ENCODE data around the gene MINPP1. TPM values are rescaled to one million over a fixed set of nuclear protein-coding genes. Genes with fewer than 3 reads are reported as not detected.

Gene MINPP1
- total RNA-seq, 1 experiment from 2014 or later = 14.3 TPM

DNA sequence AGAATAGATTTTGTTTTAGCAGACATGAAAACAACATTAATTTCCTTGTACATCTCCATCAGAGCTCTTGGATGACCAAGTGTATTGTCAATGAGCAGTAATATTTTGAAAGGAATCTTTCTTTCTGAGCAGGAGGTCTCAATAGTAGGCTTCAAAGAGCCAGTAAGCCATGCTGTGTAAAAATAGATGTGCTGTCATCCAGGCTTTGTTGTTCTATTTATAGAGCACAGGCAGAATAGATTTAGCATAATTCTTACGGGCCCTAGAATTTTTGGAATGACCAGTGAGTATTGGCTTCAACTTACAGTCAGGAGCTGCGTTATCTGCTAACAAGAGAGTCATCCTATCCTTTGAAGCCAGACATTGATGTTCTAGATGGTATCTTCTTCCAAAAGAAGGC is 19.0 kb downstream of the MINPP1 start:
- H3K79me2 ChIP-seq (ENCODE audit: low read length) = no peaks in the 10 kb centered on the region
- H3K9ac ChIP-seq (ENCODE audit: low read length) = no peak overlapping the region
- H3K4me1 ChIP-seq (ENCODE audit: insufficient read depth, low read length) = no peaks in the 10 kb centered on the region
- no peak overlapping the region for H3K27ac ChIP-seq (ENCODE audit: low read length)
- no peaks in the 10 kb centered on the region for H4K20me1 ChIP-seq (ENCODE audit: low read length)
- H3K4me3 ChIP-seq (ENCODE audit: low read length) = no peak overlapping the region
- ATAC-seq (no peak), DNase-seq (no peak)
- H3K36me3 ChIP-seq (ENCODE audit: low read depth, low read length) = peaks cover 13% of the 10 kb centered on the region
- no peaks in the 10 kb centered on the region for H3F3A ChIP-seq (ENCODE audit: low read length, unreplicated experiment)
- no peaks in the 10 kb centered on the region for H3K9me3 ChIP-seq (ENCODE audit: low read length)
- H3K9me2 ChIP-seq (replicated peaks; ENCODE audit: low read length) = no peaks in the 10 kb centered on the region
- no peak overlapping the region for H2AFZ ChIP-seq (ENCODE audit: low read length)
- no peak for TF ChIP-seq EZH2phosphoT487 (IDR thresholded peaks at IDR 0.05; ENCODE audit: borderline replicate concordance, low read length)
- TF ChIP-seq, protein P1, sequence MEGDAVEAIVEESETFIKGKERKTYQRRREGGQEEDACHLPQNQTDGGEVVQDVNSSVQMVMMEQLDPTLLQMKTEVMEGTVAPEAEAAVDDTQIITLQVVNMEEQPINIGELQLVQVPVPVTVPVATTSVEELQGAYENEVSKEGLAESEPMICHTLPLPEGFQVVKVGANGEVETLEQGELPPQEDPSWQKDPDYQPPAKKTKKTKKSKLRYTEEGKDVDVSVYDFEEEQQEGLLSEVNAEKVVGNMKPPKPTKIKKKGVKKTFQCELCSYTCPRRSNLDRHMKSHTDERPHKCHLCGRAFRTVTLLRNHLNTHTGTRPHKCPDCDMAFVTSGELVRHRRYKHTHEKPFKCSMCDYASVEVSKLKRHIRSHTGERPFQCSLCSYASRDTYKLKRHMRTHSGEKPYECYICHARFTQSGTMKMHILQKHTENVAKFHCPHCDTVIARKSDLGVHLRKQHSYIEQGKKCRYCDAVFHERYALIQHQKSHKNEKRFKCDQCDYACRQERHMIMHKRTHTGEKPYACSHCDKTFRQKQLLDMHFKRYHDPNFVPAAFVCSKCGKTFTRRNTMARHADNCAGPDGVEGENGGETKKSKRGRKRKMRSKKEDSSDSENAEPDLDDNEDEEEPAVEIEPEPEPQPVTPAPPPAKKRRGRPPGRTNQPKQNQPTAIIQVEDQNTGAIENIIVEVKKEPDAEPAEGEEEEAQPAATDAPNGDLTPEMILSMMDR (conservative IDR thresholded peaks at IDR 0.05; ENCODE audit: low read depth, low read length) = no peak
- no peak for TF ChIP-seq EZH2 (IDR thresholded peaks at IDR 0.05; ENCODE audit: low read length, unreplicated experiment)
- intact Hi-C loops (cut with micrococcal nuclease) = no loop called here
- no TSS peak for BruUV-seq (replicated peaks)
- POLR2A ChIA-PET (ENCODE audit: unreplicated experiment) = no interaction called here
- no peaks in the 10 kb centered on the region for H3K27me3 ChIP-seq (ENCODE audit: low read length)
- H3K4me2 ChIP-seq (ENCODE audit: low read length) = no peak overlapping the region
- CTCF ChIA-PET = no interaction called here

DNA sequence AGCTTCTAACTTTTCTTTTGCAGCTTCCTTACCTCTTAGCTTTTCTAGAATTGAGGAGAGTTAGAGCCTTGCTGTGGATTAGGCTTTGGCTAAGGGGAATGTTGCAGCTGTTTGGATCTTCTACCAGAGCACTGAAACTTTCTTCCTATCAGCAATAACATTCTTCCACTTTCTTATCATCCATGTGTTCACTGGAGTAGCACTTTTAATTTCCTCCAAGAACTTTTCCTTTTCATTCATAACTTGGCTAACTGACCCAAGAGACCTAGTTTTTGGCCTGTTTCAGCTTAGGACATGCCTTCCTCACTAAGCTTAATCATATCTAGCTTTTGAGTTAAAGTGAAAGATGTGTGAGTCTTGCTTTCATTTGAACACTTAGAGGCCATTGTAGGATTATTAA is 19.6 kb downstream of the MINPP1 start:
- BruUV-seq (replicated peaks) = no TSS peak
- Histone ChIP-seq H3K27me3 (ENCODE audit: low read length) (no peaks in the 10 kb centered on the region), H3F3A (ENCODE audit: low read length, unreplicated experiment) (no peaks in the 10 kb centered on the region), H3K4me3 (ENCODE audit: low read length) (no peak overlapping the region), H3K9me2 (replicated peaks; ENCODE audit: low read length) (no peaks in the 10 kb centered on the region), H3K27ac (ENCODE audit: low read length) (no peak overlapping the region), H3K4me1 (ENCODE audit: insufficient read depth, low read length) (no peaks in the 10 kb centered on the region), H3K9me3 (ENCODE audit: low read length) (no peaks in the 10 kb centered on the region), H2AFZ (ENCODE audit: low read length) (no peak overlapping the region), H3K79me2 (ENCODE audit: low read length) (no peaks in the 10 kb centered on the region), H4K20me1 (ENCODE audit: low read length) (no peaks in the 10 kb centered on the region), H3K4me2 (ENCODE audit: low read length) (no peak overlapping the region), H3K9ac (ENCODE audit: low read length) (no peak overlapping the region), H3K36me3 (ENCODE audit: low read depth, low read length) (peaks cover 13% of the 10 kb centered on the region)
- intact Hi-C loops (cut with micrococcal nuclease) = no loop called here
- TF ChIP-seq, protein P1 (conservative IDR thresholded peaks at IDR 0.05; ENCODE audit: low read depth, low read length) = no peak
- TF ChIP-seq EZH2phosphoT487 (IDR thresholded peaks at IDR 0.05; ENCODE audit: borderline replicate concordance, low read length) (no peak), EZH2 (IDR thresholded peaks at IDR 0.05; ENCODE audit: low read length, unreplicated experiment) (no peak)
- DNase-seq (no peak), ATAC-seq (no peak)
- CTCF ChIA-PET = no interaction called here
- POLR2A ChIA-PET (ENCODE audit: unreplicated experiment) = no interaction called here

DNA sequence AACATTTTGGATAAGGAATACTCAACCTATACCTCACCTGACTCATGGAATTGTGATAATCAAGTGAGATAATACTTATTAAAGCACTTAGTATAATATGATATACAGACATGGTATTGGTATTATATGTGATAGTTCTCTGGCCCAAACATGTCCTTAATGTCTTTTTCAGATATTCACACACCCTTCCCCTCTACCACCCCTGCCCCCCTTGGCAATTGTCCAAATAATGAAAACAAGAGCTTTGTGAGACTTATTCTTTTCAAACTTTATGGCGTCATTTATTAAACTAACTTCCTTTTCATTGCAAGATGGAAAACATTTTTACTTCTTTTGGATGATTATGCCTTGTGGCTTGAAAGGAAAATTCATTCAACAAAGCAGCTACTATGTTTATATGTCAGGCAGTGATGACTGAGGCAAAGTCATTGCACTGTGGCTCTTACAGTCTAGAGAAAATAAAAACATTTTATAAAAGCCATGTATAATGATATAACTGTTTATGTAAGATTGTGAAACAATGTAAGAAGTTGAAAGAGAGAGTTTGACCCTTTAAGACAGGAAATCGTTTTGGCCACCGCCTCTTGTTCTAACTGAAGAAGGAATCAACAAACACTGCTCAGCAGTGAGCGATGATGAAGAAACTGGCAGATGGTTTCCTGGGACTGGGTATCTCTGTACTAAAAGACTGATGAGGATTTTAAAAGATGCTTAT is 27.4 kb downstream of the MINPP1 start:
- no peak for ATAC-seq
- Histone ChIP-seq H3K4me3 (ENCODE audit: low read length) (no peak overlapping the region), H3K4me2 (ENCODE audit: low read length) (no peak overlapping the region), H3K9me3 (ENCODE audit: low read length) (no peaks in the 10 kb centered on the region), H3K9ac (ENCODE audit: low read length) (no peak overlapping the region), H3K27ac (ENCODE audit: low read length) (no peak overlapping the region), H3K9me2 (replicated peaks; ENCODE audit: low read length) (no peaks in the 10 kb centered on the region), H3K27me3 (ENCODE audit: low read length) (no peaks in the 10 kb centered on the region), H3K4me1 (ENCODE audit: insufficient read depth, low read length) (no peaks in the 10 kb centered on the region; the same call in 1 of the 2 replicates), H2AFZ (ENCODE audit: low read length) (no peak overlapping the region), H4K20me1 (ENCODE audit: low read length) (no peaks in the 10 kb centered on the region), H3F3A (ENCODE audit: low read length, unreplicated experiment) (no peaks in the 10 kb centered on the region), H3K79me2 (ENCODE audit: low read length) (no peaks in the 10 kb centered on the region), H3K36me3 (ENCODE audit: low read depth, low read length) (no peaks in the 10 kb centered on the region)
- POLR2A ChIA-PET (ENCODE audit: unreplicated experiment) = no interaction called here
- DNase-seq = no peak
- TF ChIP-seq, protein P1 (conservative IDR thresholded peaks at IDR 0.05; ENCODE audit: low read depth, low read length) = no peak
- no peak for TF ChIP-seq EZH2 (IDR thresholded peaks at IDR 0.05; ENCODE audit: low read length, unreplicated experiment)
- no peak for TF ChIP-seq EZH2phosphoT487 (IDR thresholded peaks at IDR 0.05; ENCODE audit: borderline replicate concordance, low read length)
- intact Hi-C loops (cut with micrococcal nuclease) = no loop called here
- CTCF ChIA-PET = no interaction called here
- BruUV-seq (replicated peaks) = no TSS peak

Measured in PC-3 (cell line).